Measurements from ENCODE around the gene RCBTB2.

Gene RCBTB2

GRCh38 chr13:48563626-48564025 is 30.7 kb upstream of the RCBTB2 start:
- DNase-seq (ENCODE audit: low read depth, low spot score): no peak

GRCh38 chr13:48562296-48563066 is 29.6 kb upstream of the RCBTB2 start:
- DNase-seq (ENCODE audit: low read depth, low spot score): no peak

GRCh38 chr13:48561466-48562235 is 28.8 kb upstream of the RCBTB2 start:
- no peak for DNase-seq (ENCODE audit: low read depth, low spot score)

GRCh38 chr13:48560657-48561337 is 27.9 kb upstream of the RCBTB2 start:
- DNase-seq (ENCODE audit: low read depth, low spot score): no peak

GRCh38 chr13:48559638-48560320 is 26.9 kb upstream of the RCBTB2 start:
- DNase-seq (ENCODE audit: low read depth, low spot score): no peak

GRCh38 chr13:48556817-48557216 is 23.9 kb upstream of the RCBTB2 start:
- DNase-seq (ENCODE audit: low read depth, low spot score): no peak

GRCh38 chr13:48555441-48555840 is 22.6 kb upstream of the RCBTB2 start:
- no peak for DNase-seq (ENCODE audit: low read depth, low spot score)

- no peak for DNase-seq (ENCODE audit: low read depth, low spot score)
These were observed 18.4 kb upstream of the RCBTB2 start for GRCh38 chr13:48551329-48551728.

GRCh38 chr13:48549658-48550057 is 16.8 kb upstream of the RCBTB2 start:
- DNase-seq (ENCODE audit: low read depth, low spot score): no peak

GRCh38 chr13:48547663-48548092 is 14.8 kb upstream of the RCBTB2 start:
- DNase-seq (ENCODE audit: low read depth, low spot score): no peak

- DNase-seq (ENCODE audit: low read depth, low spot score): no peak
These were observed 12.7 kb upstream of the RCBTB2 start for GRCh38 chr13:48545608-48546007.

DNA sequence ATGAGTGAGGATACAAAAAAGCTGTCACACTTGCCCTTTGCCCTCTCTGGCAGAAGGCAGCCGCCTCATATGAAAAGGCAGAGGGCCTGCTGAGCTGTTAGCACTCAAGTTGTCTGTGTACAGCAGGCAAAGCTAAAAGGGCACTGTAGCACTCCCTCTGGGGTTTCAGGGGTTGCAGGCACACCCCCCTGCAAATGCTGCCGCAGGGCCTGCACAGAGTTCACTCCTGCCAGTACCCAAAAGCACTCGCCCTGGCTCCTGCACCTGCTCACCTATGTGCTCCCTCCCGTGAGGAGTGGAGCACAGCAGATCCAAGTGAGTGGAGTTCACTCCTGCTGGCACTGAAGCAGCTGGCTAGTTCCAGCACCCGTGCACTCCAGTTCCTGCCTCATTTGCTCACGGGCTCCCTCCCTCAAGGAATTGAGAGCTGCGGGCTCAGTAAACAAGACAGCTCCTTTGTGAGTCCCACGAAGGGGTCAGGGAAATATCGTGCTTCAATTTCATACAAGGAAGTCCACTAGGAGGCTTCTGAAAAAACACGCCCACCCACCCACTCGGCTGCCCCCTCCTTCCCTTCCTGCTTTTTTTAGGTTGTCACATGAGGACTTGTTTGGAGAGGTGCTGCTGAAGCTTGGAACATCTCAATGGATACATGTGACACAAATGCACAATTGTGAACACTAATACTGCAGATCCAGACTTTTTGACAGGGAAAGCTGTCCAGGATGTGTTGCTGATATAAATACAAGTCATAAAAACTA is 9.9 kb upstream of the RCBTB2 start:
- DNase-seq (ENCODE audit: low read depth, low spot score): peak; percentile 44

DNA sequence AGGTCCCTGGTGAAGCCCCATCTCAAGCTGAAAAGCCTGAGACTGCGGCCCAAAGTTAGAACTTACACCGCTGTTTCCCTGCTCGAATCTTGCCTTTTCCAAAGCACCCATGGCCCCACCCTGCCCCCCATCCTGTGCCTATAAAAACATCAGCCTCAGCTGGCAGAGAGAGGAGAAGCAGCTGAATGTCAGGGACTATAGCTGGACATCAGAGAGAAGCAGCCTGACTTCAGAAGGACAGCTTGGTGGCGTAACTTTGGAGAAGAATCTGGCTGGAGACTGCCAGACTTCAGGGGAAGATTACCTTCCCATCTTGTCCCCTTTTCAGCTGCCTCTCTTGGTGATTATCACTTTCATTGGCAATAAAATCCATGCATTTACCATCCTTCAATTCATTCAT is 9.3 kb upstream of the RCBTB2 start:
- DNase-seq (ENCODE audit: low read depth, low spot score): no peak

DNA sequence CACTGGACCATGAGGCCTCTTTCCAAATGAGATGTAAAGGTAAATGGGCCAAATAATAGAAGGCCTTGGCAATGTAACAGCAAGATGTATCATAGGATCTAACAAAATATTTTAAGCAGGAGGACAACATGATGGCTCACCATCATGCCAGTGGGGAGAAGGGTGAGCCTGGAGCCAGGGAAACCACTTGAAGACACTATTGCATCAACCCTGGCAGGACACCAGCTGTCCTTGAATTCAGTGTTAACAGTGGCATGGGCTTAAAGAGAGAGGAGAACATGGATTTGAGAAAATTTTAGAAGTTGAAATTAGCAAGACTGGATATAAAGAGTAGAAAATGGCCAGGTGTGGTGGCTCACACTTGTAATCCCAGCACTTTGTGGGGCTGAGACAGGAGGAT is 6.7 kb upstream of the RCBTB2 start:
- DNase-seq (ENCODE audit: low read depth, low spot score): no peak

DNA sequence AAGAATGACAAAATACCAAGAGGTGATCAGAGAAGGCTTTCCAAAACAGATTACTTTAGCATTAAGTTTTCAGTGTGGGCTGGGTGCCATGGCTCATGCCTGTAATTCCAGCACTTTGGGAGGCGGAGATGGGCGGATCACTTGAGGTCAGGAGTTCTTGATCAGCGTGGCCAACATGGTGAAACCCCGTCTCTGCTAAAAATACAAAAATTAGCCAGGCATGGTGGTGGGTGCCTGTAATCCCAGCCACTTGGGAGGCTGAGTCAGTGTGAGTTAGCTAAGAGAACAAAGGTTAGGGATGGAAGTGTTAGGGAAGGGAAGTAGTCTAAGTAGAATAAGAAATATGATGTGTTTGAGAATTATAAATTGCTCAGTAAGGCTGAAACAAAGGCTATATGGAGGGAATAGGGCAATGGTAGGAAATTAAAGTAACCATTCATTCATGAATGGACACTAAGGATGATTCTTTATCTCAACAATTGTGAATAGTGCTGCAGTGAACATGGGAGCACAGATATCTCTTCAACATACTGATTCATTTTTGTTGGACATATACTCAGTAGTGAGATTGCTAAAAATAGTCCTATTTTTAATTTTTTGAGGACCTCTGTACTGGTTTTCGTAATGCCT is 3.9 kb upstream of the RCBTB2 start:
- no peak for DNase-seq (ENCODE audit: low read depth, low spot score)

DNA sequence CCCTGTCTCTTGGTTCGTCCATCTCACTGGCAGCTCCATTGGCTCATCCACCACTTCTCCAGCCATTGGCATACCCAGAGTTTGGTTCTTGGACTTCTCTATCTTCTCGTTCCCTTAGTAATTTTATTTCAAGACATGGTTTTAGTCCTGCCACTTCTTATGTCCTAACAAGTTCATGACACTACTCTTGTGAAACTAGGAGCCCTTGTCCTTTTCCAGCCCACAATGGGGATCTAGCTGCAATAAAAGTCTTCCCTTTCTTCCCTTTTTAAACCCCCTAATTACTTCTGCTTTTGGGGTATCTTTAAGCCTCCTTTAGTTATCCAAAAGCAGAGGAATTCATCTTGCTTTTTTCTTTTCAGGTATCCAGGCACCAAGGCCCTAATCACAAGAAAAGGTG is 2.9 kb upstream of the RCBTB2 start:
- no peak for DNase-seq (ENCODE audit: low read depth, low spot score)

DNA sequence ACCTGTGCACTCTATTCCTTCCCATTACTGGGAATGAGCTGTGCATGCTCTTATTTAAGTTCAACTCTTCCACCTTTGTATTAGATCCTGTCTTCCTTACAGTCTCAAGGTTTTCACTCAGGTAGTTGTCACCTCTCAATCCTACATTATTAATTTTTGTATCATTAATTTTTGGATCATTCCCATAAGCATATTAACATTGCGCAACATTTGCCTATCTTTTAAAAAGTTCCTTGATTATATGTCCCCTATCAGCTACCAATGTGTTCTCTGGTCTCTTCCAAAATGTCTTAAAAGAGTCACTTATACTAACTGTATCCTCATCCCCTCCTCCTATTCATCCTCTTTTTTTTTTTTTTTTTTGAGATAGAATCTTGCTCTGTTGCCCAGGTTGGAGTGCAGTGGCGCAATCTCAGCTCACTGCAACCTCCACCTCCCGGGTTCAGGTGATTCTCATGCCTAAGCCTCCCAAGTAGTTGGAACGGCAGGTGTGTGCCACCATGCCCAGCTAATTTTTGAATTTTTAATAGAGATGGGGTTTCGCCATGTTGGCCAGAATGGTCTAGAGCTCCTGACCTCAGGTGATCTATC is 2.1 kb upstream of the RCBTB2 start:
- no peak for DNase-seq (ENCODE audit: low read depth, low spot score)

DNA sequence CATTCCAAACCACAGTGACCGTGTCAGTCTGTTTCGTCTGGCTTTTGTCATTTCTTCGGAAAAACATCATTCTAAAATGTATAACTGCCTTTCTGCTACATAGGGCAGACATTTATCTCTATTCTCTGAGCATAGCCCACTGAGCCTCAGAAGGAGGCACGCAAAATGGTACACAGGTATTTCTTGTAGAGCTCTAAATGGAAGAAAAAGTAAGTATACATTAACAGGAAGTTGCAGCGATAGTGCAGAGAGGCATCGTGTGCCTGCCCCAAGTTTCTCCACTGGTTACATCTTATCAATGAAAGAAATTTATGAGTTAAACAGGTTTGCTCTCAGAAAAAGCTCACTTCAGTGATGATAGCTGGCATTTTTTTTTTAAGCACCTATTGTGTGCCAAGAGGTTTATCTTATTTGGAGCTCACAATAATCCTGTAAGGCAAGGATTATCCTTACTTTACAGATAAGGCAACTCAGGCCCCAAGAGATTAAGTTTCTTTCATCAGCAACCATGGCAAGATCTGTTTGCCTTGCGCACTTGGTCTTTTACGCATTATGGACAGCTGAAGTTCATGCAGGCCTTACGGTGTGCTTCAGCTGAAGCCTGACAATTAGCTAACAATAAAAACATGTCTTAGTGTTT is 1.2 kb upstream of the RCBTB2 start:
- no peak for DNase-seq (ENCODE audit: low read depth, low spot score)

- DNase-seq (ENCODE audit: low read depth, low spot score): no peak
These were observed 699 bp downstream of the RCBTB2 start for GRCh38 chr13:48532256-48532505.

Data from ELF-1 (cell line).